K562 (cell line): Measurements from ENCODE around the gene CNPY4. TPM values are rescaled to one million over a fixed set of nuclear protein-coding genes. Genes with fewer than 3 reads are reported as not detected.
A peak's percentile ranks its signal among the peaks of the same experiment; 100 is the strongest.

Source experiments
- ASH1L ChIP-seq: fragments of 450-650 bp; IDR thresholded peaks from 2 replicates; pipeline ENCODE4 v1.6.1; 2018; ENCODE audit warnings: borderline replicate concordance, mild to moderate bottlenecking, low read depth; ENCODE audit not compliant: partially characterized antibody
- BHLHE40 ChIP-seq: IDR thresholded peaks from 2 replicates; pipeline ENCODE4 v1.6.1; 2011; ENCODE audit warnings: low read length, improper control_type of control experiment
- BRD9 ChIP-seq: fragments of 450-650 bp; IDR thresholded peaks from 2 replicates; pipeline ENCODE4 v1.6.1; 2018; ENCODE audit warnings: low read depth; ENCODE audit not compliant: partially characterized antibody
- CBX8 ChIP-seq: fragments of 200-600 bp; sonication (generic); IDR thresholded peaks from 2 replicates; pipeline ENCODE4 v1.6.1; 2012; ENCODE audit warnings: borderline replicate concordance, mixed run types, low read depth, mild to moderate bottlenecking, moderate library complexity, mixed read lengths, low read length, control low read depth, inconsistent platforms; ENCODE audit not compliant: poor library complexity, severe bottlenecking; ENCODE audit errors: extremely low read depth
- COPS2 ChIP-seq: fragments of 450-650 bp; conservative IDR thresholded peaks from 2 replicates; pipeline ENCODE4 v1.6.1; 2016; ENCODE audit warnings: mild to moderate bottlenecking, moderate library complexity
- CSDE1 ChIP-seq, 2 experiments: fragments of 450-650 bp; IDR thresholded peaks; 2 replicates each; pipeline ENCODE4 v1.6.1; 2016; ENCODE audit warnings: mild to moderate bottlenecking in 1 of 2
- MTF1 ChIP-seq: fragments of 250-450 bp; sonication (Bioruptor Pico); IDR thresholded peaks from 2 replicates; pipeline ENCODE4 v1.9.0; 2021; ENCODE audit warnings: moderate library complexity, mild to moderate bottlenecking, inconsistent platforms, borderline replicate concordance
- NFRKB ChIP-seq: fragments of 450-650 bp; IDR thresholded peaks from 2 replicates; pipeline ENCODE4 v1.6.1; 2016; ENCODE audit warnings: low read depth
- NR2C1 ChIP-seq, 2 experiments: fragments of 450-650 bp; IDR thresholded peaks; 2 replicates each; pipeline ENCODE4 v1.6.1; 2017; ENCODE audit warnings: mild to moderate bottlenecking in 2 of 2, antibody characterized with exemption in 1 of 2, inconsistent platforms in 1 of 2, missing compliant biosample characterization in 1 of 2, missing genetic modification characterization in 1 of 2
- POU5F1 ChIP-seq: fragments of 150-350 bp; IDR thresholded peaks from 2 replicates; pipeline ENCODE4 v1.6.1; 2014; ENCODE audit warnings: borderline replicate concordance, low read length, low read depth, mild to moderate bottlenecking; ENCODE audit not compliant: partially characterized antibody
- STAT5B ChIP-seq: fragments of 250-450 bp; sonication (Bioruptor Pico); IDR thresholded peaks from 2 replicates; pipeline ENCODE4 v1.8.0; 2021; ENCODE audit warnings: mild to moderate bottlenecking, inconsistent platforms
- TAF9B ChIP-seq: fragments of 450-650 bp; IDR thresholded peaks from 2 replicates; pipeline ENCODE4 v1.6.1; 2018; ENCODE audit warnings: mild to moderate bottlenecking; ENCODE audit not compliant: partially characterized antibody
- ZNF184 ChIP-seq: sonication (generic); formaldehyde crosslinking; IDR thresholded peaks from 2 replicates; pipeline ENCODE4 v1.5.0; 2020; ENCODE audit warnings: missing genetic modification reagents
- ZSCAN32 ChIP-seq: fragments of 450-650 bp; formaldehyde crosslinking; IDR thresholded peaks from 2 replicates; pipeline ENCODE4 v1.4.0; 2020; ENCODE audit warnings: mild to moderate bottlenecking, moderate library complexity
- polyA plus RNA-seq, 8 experiments: library from polyadenylated mRNA; depleted of rRNA in 4 of 8; stranded (reverse) in 5 of 8; unstranded in 3 of 8; fragments of >200 nt; fragmentation: Nextera tagmentation in 2 of 8; fragmentation: Illumina TruSeq in 1 of 8; extraction: Ambion mirVana in 2 of 8; extraction: Trizol in 1 of 8; gene quantifications; 2 replicates each; pipeline versions ENCODE4 v1.2.1 to v1.2.3, GENCODE V29; 2011 to 2014; ENCODE audit warnings: inconsistent platforms in 1 of 8, missing spikeins in 1 of 8
- total RNA-seq, 7 experiments: library from RNA; depleted of rRNA in 6 of 7; stranded (reverse); fragments of >200 nt in 6 of 7; fragmentation: Illumina TruSeq in 2 of 7; extraction: Trizol in 2 of 7; gene quantifications; 2 replicates each; pipeline versions ENCODE4 v1.2.1 to v1.2.3, GENCODE V29; 2011 to 2021; ENCODE audit warnings: low replicate concordance in 1 of 7
- TF ChIP-seq, protein P1 (sequence below), 2 experiments: fragments of 450-650 bp in 1 of 2; sonication (generic) in 1 of 2; formaldehyde crosslinking in 1 of 2; IDR thresholded peaks; 2 replicates each; pipeline versions ENCODE4 v1.7.1 to v1.9.0; 2016 to 2022; ENCODE audit warnings: inconsistent platforms in 1 of 2, mild to moderate bottlenecking in 1 of 2, missing genetic modification reagents in 1 of 2
- TF ChIP-seq, protein P2 (sequence below): fragments of 450-650 bp; formaldehyde crosslinking; IDR thresholded peaks from 2 replicates; pipeline ENCODE4 v1.4.0; 2020; ENCODE audit warnings: mild to moderate bottlenecking, moderate library complexity

Gene CNPY4
- total and polyA plus RNA-seq, 9 of the 15 experiments (the other 6 are each of a cell fraction or from before 2014, with no cell fraction given): 1.9 to 11.2 (median 7.0) TPM

DNA sequence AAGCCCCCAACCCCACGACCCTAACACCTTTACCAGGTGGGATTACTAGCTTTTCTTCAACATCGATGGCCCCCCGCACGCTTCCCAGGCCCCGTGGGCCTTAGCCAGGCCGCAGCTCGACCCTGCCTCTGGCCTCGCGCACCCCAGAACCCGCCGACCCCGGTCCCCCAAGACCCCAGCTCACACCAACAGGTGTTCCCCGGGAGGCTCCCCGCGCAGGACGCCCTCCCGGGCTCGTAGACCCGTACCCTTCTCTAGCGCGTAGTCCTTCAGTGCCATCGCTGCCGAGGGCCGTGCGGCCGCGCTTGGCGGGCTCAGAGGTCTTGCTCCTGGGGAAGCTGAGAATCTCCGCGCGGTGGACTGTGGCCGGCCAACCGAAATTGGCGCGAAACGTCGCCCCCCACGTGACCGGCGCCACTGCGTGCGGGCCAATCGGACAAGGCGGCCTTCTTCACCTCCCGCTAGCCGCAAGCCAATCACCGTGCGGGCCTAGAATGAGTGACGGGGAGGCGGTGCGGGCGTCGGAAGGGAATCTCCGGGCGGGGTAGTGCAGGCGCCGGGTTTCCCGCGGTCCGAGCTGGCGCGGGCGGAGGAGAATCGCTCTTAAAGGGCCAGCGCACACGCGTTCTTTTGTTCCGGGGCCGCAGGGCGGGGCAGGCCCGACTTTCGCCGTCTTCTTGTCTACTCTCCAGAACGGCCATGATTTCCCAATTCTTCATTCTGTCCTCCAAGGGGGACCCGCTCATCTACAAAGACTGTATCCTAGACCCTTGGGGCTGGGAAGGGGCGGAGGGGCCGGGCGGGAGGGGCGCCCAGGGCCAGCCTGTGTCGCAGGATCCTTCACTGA lies 18.2 kb upstream of the CNPY4 start, which contains the start of the genes AP4M1 and MCM7 (continued):
- TF ChIP-seq, protein P1, sequence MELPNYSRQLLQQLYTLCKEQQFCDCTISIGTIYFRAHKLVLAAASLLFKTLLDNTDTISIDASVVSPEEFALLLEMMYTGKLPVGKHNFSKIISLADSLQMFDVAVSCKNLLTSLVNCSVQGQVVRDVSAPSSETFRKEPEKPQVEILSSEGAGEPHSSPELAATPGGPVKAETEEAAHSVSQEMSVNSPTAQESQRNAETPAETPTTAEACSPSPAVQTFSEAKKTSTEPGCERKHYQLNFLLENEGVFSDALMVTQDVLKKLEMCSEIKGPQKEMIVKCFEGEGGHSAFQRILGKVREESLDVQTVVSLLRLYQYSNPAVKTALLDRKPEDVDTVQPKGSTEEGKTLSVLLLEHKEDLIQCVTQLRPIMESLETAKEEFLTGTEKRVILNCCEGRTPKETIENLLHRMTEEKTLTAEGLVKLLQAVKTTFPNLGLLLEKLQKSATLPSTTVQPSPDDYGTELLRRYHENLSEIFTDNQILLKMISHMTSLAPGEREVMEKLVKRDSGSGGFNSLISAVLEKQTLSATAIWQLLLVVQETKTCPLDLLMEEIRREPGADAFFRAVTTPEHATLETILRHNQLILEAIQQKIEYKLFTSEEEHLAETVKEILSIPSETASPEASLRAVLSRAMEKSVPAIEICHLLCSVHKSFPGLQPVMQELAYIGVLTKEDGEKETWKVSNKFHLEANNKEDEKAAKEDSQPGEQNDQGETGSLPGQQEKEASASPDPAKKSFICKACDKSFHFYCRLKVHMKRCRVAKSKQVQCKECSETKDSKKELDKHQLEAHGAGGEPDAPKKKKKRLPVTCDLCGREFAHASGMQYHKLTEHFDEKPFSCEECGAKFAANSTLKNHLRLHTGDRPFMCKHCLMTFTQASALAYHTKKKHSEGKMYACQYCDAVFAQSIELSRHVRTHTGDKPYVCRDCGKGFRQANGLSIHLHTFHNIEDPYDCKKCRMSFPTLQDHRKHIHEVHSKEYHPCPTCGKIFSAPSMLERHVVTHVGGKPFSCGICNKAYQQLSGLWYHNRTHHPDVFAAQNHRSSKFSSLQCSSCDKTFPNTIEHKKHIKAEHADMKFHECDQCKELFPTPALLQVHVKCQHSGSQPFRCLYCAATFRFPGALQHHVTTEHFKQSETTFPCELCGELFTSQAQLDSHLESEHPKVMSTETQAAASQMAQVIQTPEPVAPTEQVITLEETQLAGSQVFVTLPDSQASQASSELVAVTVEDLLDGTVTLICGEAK (IDR thresholded peaks at IDR 0.05): no peak
- TF ChIP-seq, protein P1 (CRISPR knock-in tag; IDR thresholded peaks at IDR 0.05): no peak
- TF ChIP-seq CSDE1 (IDR thresholded peaks at IDR 0.05) (no peak), NFRKB (peak; percentile 87), ZSCAN32 (CRISPR knock-in tag) (no peak), COPS2 (no peak), BHLHE40 (peak; percentile 92), BRD9 (peak; percentile 46), ASH1L (peak; percentile 77), CBX8 (no peak), NR2C1 (IDR thresholded peaks at IDR 0.05) (no peak), NR2C1 (tag; IDR thresholded peaks at IDR 0.05) (no peak), TAF9B (peak; percentile 89), POU5F1 (peak; percentile 27), ZNF184 (CRISPR knock-in tag) (no peak), MTF1 (CRISPR knock-in tag) (no peak), STAT5B (CRISPR knock-in tag) (no peak)
- TF ChIP-seq, protein P2, sequence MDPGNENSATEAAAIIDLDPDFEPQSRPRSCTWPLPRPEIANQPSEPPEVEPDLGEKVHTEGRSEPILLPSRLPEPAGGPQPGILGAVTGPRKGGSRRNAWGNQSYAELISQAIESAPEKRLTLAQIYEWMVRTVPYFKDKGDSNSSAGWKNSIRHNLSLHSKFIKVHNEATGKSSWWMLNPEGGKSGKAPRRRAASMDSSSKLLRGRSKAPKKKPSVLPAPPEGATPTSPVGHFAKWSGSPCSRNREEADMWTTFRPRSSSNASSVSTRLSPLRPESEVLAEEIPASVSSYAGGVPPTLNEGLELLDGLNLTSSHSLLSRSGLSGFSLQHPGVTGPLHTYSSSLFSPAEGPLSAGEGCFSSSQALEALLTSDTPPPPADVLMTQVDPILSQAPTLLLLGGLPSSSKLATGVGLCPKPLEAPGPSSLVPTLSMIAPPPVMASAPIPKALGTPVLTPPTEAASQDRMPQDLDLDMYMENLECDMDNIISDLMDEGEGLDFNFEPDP: no peak
